GM12878 (cell line): ENCODE data around the gene C16orf92. TPM values are rescaled to one million over a fixed set of nuclear protein-coding genes. Genes with fewer than 3 reads are reported as not detected.

Source experiments
- ATF7 ChIP-seq: fragments of 450-650 bp; IDR thresholded peaks from 2 replicates; pipeline ENCODE4 v1.6.1; 2016; ENCODE audit warnings: low read depth, mild to moderate bottlenecking
- CBFB ChIP-seq: IDR thresholded peaks from 2 replicates; pipeline ENCODE4 v1.6.1; 2016; ENCODE audit warnings: antibody characterized with exemption, low read depth
- EGR1 ChIP-seq, 2 experiments: IDR thresholded peaks; 1 replicate in 1 of 2; 2 replicates in 1 of 2; pipeline ENCODE4 v1.6.1; 2011 to 2012; ENCODE audit warnings: low read depth in 2 of 2, low read length in 2 of 2, borderline replicate concordance in 1 of 2, mild to moderate bottlenecking in 1 of 2, moderate library complexity in 1 of 2
- HDAC2 ChIP-seq: fragments of 200-600 bp; sonication (generic); IDR thresholded peaks from 2 replicates; pipeline ENCODE4 v1.6.1; 2017
- IKZF2 ChIP-seq, 2 experiments: fragments of 450-650 bp; IDR thresholded peaks; 2 replicates each; pipeline ENCODE4 v1.6.1; 2017; ENCODE audit warnings: mild to moderate bottlenecking in 2 of 2, moderate library complexity in 2 of 2
- MEF2B ChIP-seq: fragments of 450-650 bp; IDR thresholded peaks from 2 replicates; pipeline ENCODE4 v1.6.1; 2018; ENCODE audit warnings: mild to moderate bottlenecking, moderate library complexity; ENCODE audit not compliant: partially characterized antibody, poor library complexity, severe bottlenecking
- MXI1 ChIP-seq: fragments of 150-350 bp; IDR thresholded peaks from 2 replicates; pipeline ENCODE4 v1.6.1; 2011; ENCODE audit warnings: low read depth, mild to moderate bottlenecking, inconsistent platforms, low read length, improper control_type of control experiment
- PAX8 ChIP-seq: fragments of 450-650 bp; IDR thresholded peaks from 2 replicates; pipeline ENCODE4 v1.6.1; 2017; ENCODE audit warnings: mild to moderate bottlenecking, moderate library complexity
- POLR2AphosphoS2 ChIP-seq: IDR thresholded peaks from 2 replicates; pipeline ENCODE4 v1.6.1; 2011; ENCODE audit warnings: low read depth, mild to moderate bottlenecking, low read length, improper control_type of control experiment, moderate library complexity
- POU2F2 ChIP-seq: IDR thresholded peaks from 3 replicates; pipeline ENCODE4 v1.6.1; 2011; ENCODE audit warnings: low read depth, mild to moderate bottlenecking, low read length, borderline replicate concordance
- RFX5 ChIP-seq: IDR thresholded peaks from 2 replicates; pipeline ENCODE4 v1.6.1; 2011; ENCODE audit warnings: low read depth, low read length, improper control_type of control experiment
- ZNF217 ChIP-seq: fragments of 450-650 bp; IDR thresholded peaks from 2 replicates; pipeline ENCODE4 v1.6.1; 2017; ENCODE audit warnings: antibody characterized with exemption, mild to moderate bottlenecking
- polyA plus RNA-seq, 11 experiments: library from polyadenylated mRNA; depleted of rRNA in 4 of 11; unstranded in 6 of 11; stranded (reverse) in 5 of 11; fragments of >200 nt; fragmentation: Nextera tagmentation in 4 of 11; fragmentation: Illumina TruSeq in 1 of 11; extraction: Ambion mirVana in 4 of 11; extraction: Trizol in 1 of 11; gene quantifications; 1 replicate in 1 of 11; 2 replicates in 10 of 11; pipeline versions ENCODE4 v1.2.1 to v1.2.3, GENCODE V29; 2011 to 2016; ENCODE audit warnings: inconsistent platforms in 2 of 11, missing spikeins in 2 of 11, low read depth in 1 of 11
- total RNA-seq, 4 experiments: library from RNA; depleted of rRNA in 3 of 4; stranded (reverse); fragments of >200 nt in 3 of 4; fragmentation: Illumina TruSeq in 1 of 4; extraction: Trizol in 1 of 4; gene quantifications; 2 replicates each; pipeline versions ENCODE4 v1.2.1 to v1.2.3, GENCODE V29; 2013 to 2021
- TF ChIP-seq, protein P1 (sequence below): IDR thresholded peaks from 2 replicates; pipeline ENCODE4 v1.6.1; 2012; ENCODE audit warnings: mild to moderate bottlenecking, low read depth, low read length
- TF ChIP-seq, protein P2 (sequence below): IDR thresholded peaks from 2 replicates; pipeline ENCODE4 v1.6.1; 2012; ENCODE audit warnings: low read depth, low read length, improper control_type of control experiment
- TF ChIP-seq, protein P3 (sequence below): fragments of 450-650 bp; IDR thresholded peaks from 2 replicates; pipeline ENCODE4 v1.6.1; 2018; ENCODE audit warnings: mild to moderate bottlenecking, low read depth, moderate library complexity; ENCODE audit not compliant: partially characterized antibody
- TF ChIP-seq, protein P4 (sequence below): fragments of 450-650 bp; IDR thresholded peaks from 2 replicates; pipeline ENCODE4 v1.6.1; 2017; ENCODE audit warnings: borderline replicate concordance
- TF ChIP-seq, protein P5 (sequence below): fragments of 450-650 bp; IDR thresholded peaks from 2 replicates; pipeline ENCODE4 v1.6.1; 2014; ENCODE audit warnings: mild to moderate bottlenecking
- TF ChIP-seq, protein P6 (sequence below): fragments of 450-650 bp; IDR thresholded peaks from 2 replicates; pipeline ENCODE4 v1.6.1; 2017; ENCODE audit warnings: low read depth, mild to moderate bottlenecking, moderate library complexity

The C16orf92 gene
- total and polyA plus RNA-seq, 10 of the 15 experiments (the other 5 are each of a cell fraction or from before 2014, with no cell fraction given) = not detected

DNA sequence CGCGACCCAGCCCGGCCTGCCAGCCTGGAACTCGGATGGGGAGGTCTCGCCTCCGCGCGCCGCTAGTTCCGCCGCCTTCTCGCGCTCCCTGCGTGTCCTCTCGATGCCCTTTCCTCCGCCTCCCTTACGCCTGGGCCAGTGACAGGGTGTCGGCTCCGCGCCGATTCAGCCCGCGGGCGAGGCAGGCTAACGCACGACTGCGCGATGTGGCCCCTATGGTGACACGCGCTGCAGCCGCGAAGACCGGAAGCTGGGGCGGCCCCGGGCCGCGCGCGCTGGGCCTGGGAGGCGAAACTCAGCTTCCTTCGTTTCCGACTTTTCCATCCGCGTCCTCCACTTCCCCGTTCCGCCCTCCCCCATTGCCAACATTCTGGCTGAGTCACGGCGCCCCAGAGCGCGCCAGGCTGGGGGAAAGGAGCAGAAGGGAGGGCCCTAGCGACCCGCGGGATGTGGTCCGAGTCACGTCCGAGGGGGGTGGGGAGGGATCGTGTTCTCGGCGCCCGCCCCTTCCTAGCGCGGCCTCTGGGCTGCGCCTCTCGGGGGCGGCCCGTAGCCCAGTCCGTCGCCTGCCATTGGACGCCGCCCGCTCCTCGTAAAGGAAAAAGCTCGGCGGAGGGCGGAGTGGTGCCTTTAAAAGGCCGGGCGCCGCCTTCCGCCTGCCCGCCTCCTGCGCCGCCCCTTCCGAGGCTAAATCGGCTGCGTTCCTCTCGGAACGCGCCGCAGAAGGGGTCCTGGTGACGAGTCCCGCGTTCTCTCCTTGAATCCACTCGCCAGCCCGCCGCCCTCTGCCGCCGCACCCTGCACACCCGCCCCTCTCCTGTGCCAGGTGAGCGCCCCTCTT, 42.3 kb downstream of the C16orf92 start, which contains the start of gene ALDOA (continued):
- TF ChIP-seq, protein P1, sequence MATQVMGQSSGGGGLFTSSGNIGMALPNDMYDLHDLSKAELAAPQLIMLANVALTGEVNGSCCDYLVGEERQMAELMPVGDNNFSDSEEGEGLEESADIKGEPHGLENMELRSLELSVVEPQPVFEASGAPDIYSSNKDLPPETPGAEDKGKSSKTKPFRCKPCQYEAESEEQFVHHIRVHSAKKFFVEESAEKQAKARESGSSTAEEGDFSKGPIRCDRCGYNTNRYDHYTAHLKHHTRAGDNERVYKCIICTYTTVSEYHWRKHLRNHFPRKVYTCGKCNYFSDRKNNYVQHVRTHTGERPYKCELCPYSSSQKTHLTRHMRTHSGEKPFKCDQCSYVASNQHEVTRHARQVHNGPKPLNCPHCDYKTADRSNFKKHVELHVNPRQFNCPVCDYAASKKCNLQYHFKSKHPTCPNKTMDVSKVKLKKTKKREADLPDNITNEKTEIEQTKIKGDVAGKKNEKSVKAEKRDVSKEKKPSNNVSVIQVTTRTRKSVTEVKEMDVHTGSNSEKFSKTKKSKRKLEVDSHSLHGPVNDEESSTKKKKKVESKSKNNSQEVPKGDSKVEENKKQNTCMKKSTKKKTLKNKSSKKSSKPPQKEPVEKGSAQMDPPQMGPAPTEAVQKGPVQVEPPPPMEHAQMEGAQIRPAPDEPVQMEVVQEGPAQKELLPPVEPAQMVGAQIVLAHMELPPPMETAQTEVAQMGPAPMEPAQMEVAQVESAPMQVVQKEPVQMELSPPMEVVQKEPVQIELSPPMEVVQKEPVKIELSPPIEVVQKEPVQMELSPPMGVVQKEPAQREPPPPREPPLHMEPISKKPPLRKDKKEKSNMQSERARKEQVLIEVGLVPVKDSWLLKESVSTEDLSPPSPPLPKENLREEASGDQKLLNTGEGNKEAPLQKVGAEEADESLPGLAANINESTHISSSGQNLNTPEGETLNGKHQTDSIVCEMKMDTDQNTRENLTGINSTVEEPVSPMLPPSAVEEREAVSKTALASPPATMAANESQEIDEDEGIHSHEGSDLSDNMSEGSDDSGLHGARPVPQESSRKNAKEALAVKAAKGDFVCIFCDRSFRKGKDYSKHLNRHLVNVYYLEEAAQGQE = no peak
- TF ChIP-seq CBFB (peak; percentile 14), MEF2B (peak; percentile 30), ATF7 (peak; percentile 46; the same call in 1 of the 2 replicates), IKZF2 (IDR thresholded peaks at IDR 0.05) (peak; percentile 88 to 93), PAX8 (no peak), RFX5 (0 out of 2 replicates have a peak, but pooled peaks have one; percentile 43), POU2F2 (peak; percentile 74; the same call in 2 of the 3 replicates), HDAC2 (no peak), EGR1 (IDR thresholded peaks at IDR 0.05; ENCODE audit: borderline replicate concordance in 1 of 2, low read depth in 2 of 2, low read length in 2 of 2) (0 out of 3 replicates have a peak, but pooled peaks of 1 of the 2 experiments have one; percentile 37), POLR2AphosphoS2 (no peak; the same call in none of the 2 replicates), ZNF217 (no peak), MXI1 (peak; percentile 85; the same call in 1 of the 2 replicates)
- TF ChIP-seq, protein P2, sequence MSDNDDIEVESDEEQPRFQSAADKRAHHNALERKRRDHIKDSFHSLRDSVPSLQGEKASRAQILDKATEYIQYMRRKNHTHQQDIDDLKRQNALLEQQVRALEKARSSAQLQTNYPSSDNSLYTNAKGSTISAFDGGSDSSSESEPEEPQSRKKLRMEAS = peak; percentile 91
- TF ChIP-seq, protein P3, sequence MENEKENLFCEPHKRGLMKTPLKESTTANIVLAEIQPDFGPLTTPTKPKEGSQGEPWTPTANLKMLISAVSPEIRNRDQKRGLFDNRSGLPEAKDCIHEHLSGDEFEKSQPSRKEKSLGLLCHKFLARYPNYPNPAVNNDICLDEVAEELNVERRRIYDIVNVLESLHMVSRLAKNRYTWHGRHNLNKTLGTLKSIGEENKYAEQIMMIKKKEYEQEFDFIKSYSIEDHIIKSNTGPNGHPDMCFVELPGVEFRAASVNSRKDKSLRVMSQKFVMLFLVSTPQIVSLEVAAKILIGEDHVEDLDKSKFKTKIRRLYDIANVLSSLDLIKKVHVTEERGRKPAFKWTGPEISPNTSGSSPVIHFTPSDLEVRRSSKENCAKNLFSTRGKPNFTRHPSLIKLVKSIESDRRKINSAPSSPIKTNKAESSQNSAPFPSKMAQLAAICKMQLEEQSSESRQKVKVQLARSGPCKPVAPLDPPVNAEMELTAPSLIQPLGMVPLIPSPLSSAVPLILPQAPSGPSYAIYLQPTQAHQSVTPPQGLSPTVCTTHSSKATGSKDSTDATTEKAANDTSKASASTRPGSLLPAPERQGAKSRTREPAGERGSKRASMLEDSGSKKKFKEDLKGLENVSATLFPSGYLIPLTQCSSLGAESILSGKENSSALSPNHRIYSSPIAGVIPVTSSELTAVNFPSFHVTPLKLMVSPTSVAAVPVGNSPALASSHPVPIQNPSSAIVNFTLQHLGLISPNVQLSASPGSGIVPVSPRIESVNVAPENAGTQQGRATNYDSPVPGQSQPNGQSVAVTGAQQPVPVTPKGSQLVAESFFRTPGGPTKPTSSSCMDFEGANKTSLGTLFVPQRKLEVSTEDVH = peak; percentile 68
- TF ChIP-seq, protein P4, sequence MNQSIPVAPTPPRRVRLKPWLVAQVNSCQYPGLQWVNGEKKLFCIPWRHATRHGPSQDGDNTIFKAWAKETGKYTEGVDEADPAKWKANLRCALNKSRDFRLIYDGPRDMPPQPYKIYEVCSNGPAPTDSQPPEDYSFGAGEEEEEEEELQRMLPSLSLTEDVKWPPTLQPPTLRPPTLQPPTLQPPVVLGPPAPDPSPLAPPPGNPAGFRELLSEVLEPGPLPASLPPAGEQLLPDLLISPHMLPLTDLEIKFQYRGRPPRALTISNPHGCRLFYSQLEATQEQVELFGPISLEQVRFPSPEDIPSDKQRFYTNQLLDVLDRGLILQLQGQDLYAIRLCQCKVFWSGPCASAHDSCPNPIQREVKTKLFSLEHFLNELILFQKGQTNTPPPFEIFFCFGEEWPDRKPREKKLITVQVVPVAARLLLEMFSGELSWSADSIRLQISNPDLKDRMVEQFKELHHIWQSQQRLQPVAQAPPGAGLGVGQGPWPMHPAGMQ = no peak
- TF ChIP-seq, protein P5, sequence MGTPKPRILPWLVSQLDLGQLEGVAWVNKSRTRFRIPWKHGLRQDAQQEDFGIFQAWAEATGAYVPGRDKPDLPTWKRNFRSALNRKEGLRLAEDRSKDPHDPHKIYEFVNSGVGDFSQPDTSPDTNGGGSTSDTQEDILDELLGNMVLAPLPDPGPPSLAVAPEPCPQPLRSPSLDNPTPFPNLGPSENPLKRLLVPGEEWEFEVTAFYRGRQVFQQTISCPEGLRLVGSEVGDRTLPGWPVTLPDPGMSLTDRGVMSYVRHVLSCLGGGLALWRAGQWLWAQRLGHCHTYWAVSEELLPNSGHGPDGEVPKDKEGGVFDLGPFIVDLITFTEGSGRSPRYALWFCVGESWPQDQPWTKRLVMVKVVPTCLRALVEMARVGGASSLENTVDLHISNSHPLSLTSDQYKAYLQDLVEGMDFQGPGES = no peak
- TF ChIP-seq, protein P6, sequence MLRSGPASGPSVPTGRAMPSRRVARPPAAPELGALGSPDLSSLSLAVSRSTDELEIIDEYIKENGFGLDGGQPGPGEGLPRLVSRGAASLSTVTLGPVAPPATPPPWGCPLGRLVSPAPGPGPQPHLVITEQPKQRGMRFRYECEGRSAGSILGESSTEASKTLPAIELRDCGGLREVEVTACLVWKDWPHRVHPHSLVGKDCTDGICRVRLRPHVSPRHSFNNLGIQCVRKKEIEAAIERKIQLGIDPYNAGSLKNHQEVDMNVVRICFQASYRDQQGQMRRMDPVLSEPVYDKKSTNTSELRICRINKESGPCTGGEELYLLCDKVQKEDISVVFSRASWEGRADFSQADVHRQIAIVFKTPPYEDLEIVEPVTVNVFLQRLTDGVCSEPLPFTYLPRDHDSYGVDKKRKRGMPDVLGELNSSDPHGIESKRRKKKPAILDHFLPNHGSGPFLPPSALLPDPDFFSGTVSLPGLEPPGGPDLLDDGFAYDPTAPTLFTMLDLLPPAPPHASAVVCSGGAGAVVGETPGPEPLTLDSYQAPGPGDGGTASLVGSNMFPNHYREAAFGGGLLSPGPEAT = peak; percentile 87
